Measurements from ENCODE around the gene ARMC12. TPM values are rescaled to one million over a fixed set of nuclear protein-coding genes. Genes with fewer than 3 reads are reported as not detected.
A peak's percentile ranks its signal among the peaks of the same experiment; 100 is the strongest.

The ARMC12 gene
- total and polyA plus RNA-seq, 2 experiments from 2014 or later, result 2.3 to 4.1 TPM

- Histone ChIP-seq H3K9me3 (ENCODE audit: low read depth) (no peaks in the 10 kb centered on the region), H3K36me3 (no peaks in the 10 kb centered on the region), H3K27ac (no peak overlapping the region), H3K4me3 (no peak overlapping the region), H3K27me3 (no peaks in the 10 kb centered on the region), H3K4me1 (ENCODE audit: low read depth) (peaks cover 39% of the 10 kb centered on the region)
- no peak for DNase-seq (ENCODE audit: low read depth in 1 of 2, low spot score in 1 of 2)
- no peak for TF ChIP-seq CTCF (IDR thresholded peaks at IDR 0.05; ENCODE audit: low read depth, low read length)
These were observed 7.9 kb upstream of the ARMC12 start for GRCh38 chr6:35728683-35729678.

GRCh38 chr6:35729722-35730121 lies 7.1 kb upstream of the ARMC12 start:
- Histone ChIP-seq H3K9me3 (ENCODE audit: low read depth) (no peaks in the 10 kb centered on the region), H3K4me1 (ENCODE audit: low read depth) (peaks cover 35% of the 10 kb centered on the region), H3K27me3 (no peaks in the 10 kb centered on the region), H3K4me3 (no peak overlapping the region), H3K36me3 (no peaks in the 10 kb centered on the region), H3K27ac (no peak overlapping the region)
- no peak for DNase-seq (ENCODE audit: low read depth in 1 of 2, low spot score in 1 of 2)
- no peak for TF ChIP-seq CTCF (IDR thresholded peaks at IDR 0.05; ENCODE audit: low read depth, low read length)

GRCh38 chr6:35730745-35731413 lies 6.0 kb upstream of the ARMC12 start:
- TF ChIP-seq CTCF (IDR thresholded peaks at IDR 0.05; ENCODE audit: low read depth, low read length), result no peak
- no peaks in the 10 kb centered on the region for H3K36me3 ChIP-seq
- DNase-seq (ENCODE audit: low read depth in 1 of 2, low spot score in 1 of 2), result no peak
- no peaks in the 10 kb centered on the region for H3K9me3 ChIP-seq (ENCODE audit: low read depth)
- H3K4me3 ChIP-seq, result peak overlapping the region; percentile 40
- no peaks in the 10 kb centered on the region for H3K27me3 ChIP-seq
- H3K4me1 ChIP-seq (ENCODE audit: low read depth), result peaks cover 27% of the 10 kb centered on the region
- H3K27ac ChIP-seq, result peak overlapping the region; percentile 74

- Histone ChIP-seq H3K27ac (peak overlapping the region; percentile 88), H3K27me3 (no peaks in the 10 kb centered on the region), H3K36me3 (no peaks in the 10 kb centered on the region), H3K4me1 (ENCODE audit: low read depth) (peaks cover 27% of the 10 kb centered on the region), H3K9me3 (ENCODE audit: low read depth) (no peaks in the 10 kb centered on the region), H3K4me3 (peak overlapping the region; percentile 40)
- DNase-seq (ENCODE audit: low read depth in 1 of 2, low spot score in 1 of 2), result peak; percentile 94 to 95
- TF ChIP-seq CTCF (IDR thresholded peaks at IDR 0.05; ENCODE audit: low read depth, low read length), result no peak
These were observed 5.5 kb upstream of the ARMC12 start for GRCh38 chr6:35731414-35731735.

GRCh38 chr6:35731736-35732532 lies 4.9 kb upstream of the ARMC12 start:
- DNase-seq (ENCODE audit: low read depth in 1 of 2, low spot score in 1 of 2), result peak; percentile 91 to 99
- H3K4me1 ChIP-seq (ENCODE audit: low read depth), result peaks cover 22% of the 10 kb centered on the region
- peak overlapping the region; percentile 88 for H3K27ac ChIP-seq
- no peaks in the 10 kb centered on the region for H3K36me3 ChIP-seq
- H3K4me3 ChIP-seq, result peak overlapping the region; percentile 40
- no peak for TF ChIP-seq CTCF (IDR thresholded peaks at IDR 0.05; ENCODE audit: low read depth, low read length)
- H3K9me3 ChIP-seq (ENCODE audit: low read depth), result no peaks in the 10 kb centered on the region
- H3K27me3 ChIP-seq, result no peaks in the 10 kb centered on the region
